NCI-H2029 treated with DMSO at 0.1 percent for 48 hours (cell line): Measurements from ENCODE around the gene ETFB.
"Not testable (repeated sequence)": the region's sequence is repeated elsewhere in the genome, so short reads cannot be mapped to it uniquely, and the experiment has no call there.

ENCODE experiments used
- DNase-seq: peaks from one replicate; lab custom pipeline; 2025; lab: John Stamatoyannopoulos, UW

Gene ETFB

GRCh38 chr19:51365965-51366388, at the start of gene ETFB:
Gene ETFB, minus strand, starts transcription at chr19:51366388. Its CDS starts 62 bp downstream, at chr19:51366326.
- DNase-seq = no peak

GRCh38 chr19:51415187-51415586, 49.0 kb upstream of the ETFB start:
- no peak for DNase-seq

GRCh38 chr19:51410950-51411748, 45.0 kb upstream of the ETFB start:
- no peak for DNase-seq

- DNase-seq = no peak
Observed at GRCh38 chr19:51407511-51408131, 41.4 kb upstream of the ETFB start.

- no peak for DNase-seq
Observed at GRCh38 chr19:51402117-51402516, 35.9 kb upstream of the ETFB start.

GRCh38 chr19:51399936-51400335, 33.7 kb upstream of the ETFB start:
- not testable (repeated sequence) for DNase-seq

GRCh38 chr19:51399231-51399630, 33.0 kb upstream of the ETFB start:
- no peak for DNase-seq

- no peak for DNase-seq
Observed at GRCh38 chr19:51398096-51398704, 32.0 kb upstream of the ETFB start.

GRCh38 chr19:51397453-51397852, 31.3 kb upstream of the ETFB start:
- DNase-seq = not testable (repeated sequence)

GRCh38 chr19:51396175-51396574, 30.0 kb upstream of the ETFB start:
- DNase-seq = no peak

GRCh38 chr19:51394050-51394836, 28.1 kb upstream of the ETFB start:
- DNase-seq = peak; percentile 19

- no peak for DNase-seq
Observed at GRCh38 chr19:51392701-51393100, 26.5 kb upstream of the ETFB start.

GRCh38 chr19:51391073-51391611, 25.0 kb upstream of the ETFB start:
- no peak for DNase-seq

GRCh38 chr19:51389143-51389542, 23.0 kb upstream of the ETFB start:
- no peak for DNase-seq

GRCh38 chr19:51387924-51388389, 21.8 kb upstream of the ETFB start, which contains the start of gene LIM2:
Gene LIM2, minus strand, starts transcription at chr19:51387974. Its CDS starts 531 bp downstream, at chr19:51387443.
- DNase-seq = no peak

- DNase-seq = no peak
Observed at GRCh38 chr19:51386882-51387520, 20.8 kb upstream of the ETFB start.

GRCh38 chr19:51382004-51382403, 15.8 kb upstream of the ETFB start:
- DNase-seq = no peak

GRCh38 chr19:51380379-51380778, 14.2 kb upstream of the ETFB start:
- DNase-seq = no peak

- no peak for DNase-seq
Observed at GRCh38 chr19:51377422-51377821, 11.2 kb upstream of the ETFB start.

GRCh38 chr19:51375504-51376221, 9.5 kb upstream of the ETFB start:
- no peak for DNase-seq
